GM18526 (cell line): ENCODE results near the gene TMEM132A.

ENCODE experiments used
- POLR2A ChIP-seq: IDR thresholded peaks from 3 replicates; pipeline ENCODE4 v1.6.1; 2011; ENCODE audit not compliant: insufficient read length; ENCODE audit errors: extremely low read depth

The TMEM132A gene

DNA sequence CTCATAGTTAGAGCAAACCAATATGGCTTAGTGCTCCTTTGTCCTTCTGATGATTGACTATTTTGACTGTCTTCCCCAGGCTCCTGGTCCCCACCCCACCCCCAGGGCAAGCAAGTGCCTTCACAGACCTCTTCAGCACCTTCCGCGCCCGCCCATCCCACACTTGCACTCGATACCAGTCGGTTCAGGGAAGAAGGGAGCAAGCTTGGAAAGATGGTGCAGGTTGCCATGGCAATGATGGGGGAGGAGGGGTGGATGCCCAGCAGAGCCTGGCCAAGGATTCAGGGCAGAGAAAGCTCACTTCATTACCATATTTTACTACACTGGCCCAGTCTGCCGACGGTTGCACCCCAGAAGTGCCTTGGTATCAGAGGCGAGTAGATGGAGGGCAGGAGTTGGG is 2.2 kb downstream of the TMEM132A start:
- TF ChIP-seq POLR2A: no peak

DNA sequence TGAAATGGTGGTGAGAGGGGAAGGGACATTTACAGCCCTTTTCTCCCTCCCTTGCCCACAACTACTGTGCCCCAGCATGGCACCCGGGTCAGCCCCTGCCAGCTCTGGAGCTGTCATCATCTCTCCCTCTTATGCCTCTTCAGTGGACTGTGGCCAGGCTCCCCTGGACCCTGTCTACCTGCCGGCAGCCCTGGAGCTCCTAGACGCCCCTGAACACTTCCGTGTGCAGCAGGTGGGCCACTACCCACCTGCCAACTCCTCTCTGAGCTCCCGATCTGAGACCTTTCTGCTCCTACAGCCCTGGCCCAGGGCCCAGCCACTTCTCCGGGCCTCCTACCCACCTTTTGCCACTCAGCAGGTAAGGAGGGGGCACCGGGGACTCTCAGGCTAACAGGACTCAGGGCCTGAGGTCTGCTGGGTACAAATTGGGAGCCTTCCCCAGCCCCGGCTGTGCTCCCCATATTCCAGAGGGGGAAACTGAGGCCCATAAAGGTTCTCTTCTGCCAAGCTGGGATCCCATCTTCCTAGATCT is 2.9 kb downstream of the TMEM132A start:
- no peak for TF ChIP-seq POLR2A

DNA sequence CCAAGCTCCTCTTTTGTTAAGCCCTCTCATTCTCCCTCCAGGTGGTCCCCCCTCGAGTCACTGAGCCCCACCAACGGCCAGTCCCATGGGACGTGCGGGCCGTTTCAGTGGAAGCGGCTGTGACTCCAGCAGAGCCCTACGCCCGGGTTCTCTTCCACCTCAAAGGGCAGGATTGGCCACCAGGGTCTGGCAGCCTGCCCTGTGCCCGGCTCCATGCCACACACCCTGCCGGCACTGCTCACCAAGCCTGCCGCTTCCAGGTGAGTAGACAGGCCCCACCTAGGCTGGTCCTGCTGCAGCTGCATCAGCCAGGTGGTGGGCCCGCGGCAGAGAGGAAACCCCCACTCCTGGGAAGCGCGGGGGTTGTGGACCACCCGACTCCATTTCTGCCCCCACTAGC is 3.3 kb downstream of the TMEM132A start:
- TF ChIP-seq POLR2A: no peak

DNA sequence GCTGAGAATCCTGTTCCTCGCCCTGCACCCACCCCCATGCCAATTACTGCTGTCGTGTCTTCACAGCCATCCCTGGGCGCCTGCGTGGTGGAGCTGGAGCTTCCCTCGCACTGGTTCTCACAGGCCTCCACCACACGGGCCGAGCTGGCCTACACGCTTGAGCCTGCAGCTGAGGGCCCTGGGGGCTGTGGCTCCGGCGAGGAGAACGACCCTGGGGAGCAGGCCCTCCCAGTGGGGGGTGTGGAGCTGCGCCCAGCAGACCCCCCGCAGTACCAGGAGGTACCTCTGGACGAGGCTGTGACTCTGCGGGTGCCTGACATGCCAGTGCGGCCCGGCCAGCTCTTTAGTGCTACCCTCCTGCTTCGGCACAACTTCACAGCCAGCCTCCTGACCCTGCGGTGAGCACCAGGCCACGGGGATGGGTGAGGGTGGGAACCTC is 4.3 kb downstream of the TMEM132A start:
- no peak for TF ChIP-seq POLR2A

DNA sequence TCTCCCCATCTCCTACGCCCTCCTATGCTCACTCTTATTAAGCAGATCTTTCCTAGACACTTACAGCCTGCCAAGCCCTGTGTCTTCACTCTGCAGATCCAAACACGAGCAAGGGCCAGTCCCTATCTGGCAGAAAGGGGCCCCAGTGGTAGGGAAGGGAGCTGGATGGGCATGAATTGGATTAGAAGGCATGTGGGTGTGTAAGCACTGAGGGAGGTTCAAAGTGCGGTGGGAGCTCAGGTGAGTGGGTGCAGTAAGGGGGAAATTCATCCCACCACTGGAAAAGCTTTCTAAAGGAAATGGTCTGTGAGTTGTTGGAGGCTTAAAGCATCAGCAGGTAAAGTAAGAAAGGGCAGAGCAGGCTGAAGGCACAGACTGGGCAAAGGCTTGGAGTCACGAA is 5.5 kb downstream of the TMEM132A start:
- no peak for TF ChIP-seq POLR2A

DNA sequence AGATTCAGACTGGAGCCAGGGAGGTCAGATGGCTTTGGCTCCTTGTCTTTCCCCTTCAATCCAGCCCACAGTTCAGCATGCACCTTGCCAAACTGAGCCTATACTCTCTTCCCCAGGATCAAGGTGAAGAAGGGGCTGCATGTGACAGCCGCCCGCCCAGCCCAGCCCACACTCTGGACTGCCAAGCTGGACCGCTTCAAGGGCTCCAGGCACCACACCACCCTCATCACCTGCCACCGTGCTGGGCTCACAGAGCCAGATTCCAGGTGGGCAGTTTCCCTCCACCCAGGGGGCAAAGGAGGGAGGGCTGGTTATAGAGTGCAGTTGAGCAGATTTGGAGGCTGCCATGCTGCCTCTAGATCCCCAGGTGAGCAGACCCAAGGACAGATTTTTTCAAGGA is 6.1 kb downstream of the TMEM132A start:
- TF ChIP-seq POLR2A: no peak

DNA sequence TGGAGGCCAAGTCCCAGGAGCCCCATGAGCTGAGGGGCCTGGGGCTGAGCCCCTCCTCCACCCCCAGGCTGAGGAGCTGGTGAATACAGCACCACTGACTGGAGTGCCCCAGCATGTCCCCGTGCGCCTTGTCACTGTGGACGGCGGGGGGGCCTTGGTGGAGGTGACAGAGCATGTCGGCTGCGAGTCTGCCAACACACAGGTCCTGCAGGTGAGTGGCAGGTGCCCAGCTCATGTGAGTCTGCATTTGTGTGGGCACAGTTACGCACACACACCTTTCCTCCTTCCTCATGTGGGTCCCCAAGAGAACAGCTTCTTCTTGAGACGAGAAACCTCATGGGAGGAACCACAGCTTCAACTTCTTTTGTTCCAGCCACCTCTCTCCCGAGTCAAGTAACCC is 7.7 kb downstream of the TMEM132A start:
- no peak for TF ChIP-seq POLR2A

DNA sequence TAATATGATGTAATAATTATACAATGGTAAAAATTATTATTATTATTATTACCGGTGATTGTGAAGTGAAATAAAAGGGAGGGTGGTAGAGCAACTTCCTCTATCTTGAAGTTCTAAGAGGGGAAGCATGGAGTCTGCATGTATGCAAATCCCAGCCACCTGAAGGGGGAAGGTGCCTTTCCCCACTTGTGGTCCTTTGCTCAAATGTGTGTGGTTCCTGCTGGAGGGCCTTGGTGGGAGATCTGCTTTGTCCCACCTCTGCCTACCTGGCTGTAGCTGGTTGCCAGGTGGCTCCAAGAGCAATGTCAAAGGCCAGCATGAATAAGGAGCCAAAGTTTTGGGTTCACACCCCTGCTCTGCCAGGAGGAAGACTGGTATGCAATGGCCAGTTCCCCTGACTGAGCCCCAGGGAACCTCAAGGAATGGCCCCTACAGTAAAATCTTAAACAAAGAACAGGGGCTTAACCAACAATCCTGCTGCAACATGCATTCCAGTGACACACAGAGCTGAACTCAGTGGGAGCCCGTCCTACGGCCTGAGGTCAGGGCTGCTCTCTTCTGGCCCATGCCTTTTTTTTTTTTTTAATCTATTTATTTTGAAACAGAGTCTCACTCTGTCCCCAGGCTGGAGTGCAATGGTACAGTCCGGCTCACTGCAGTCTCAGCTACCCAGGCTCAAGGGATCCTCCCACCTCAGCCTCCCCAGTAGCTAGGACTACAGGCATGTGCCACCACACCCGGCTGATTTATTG is 8.5 kb downstream of the TMEM132A start:
- no peak for TF ChIP-seq POLR2A

DNA sequence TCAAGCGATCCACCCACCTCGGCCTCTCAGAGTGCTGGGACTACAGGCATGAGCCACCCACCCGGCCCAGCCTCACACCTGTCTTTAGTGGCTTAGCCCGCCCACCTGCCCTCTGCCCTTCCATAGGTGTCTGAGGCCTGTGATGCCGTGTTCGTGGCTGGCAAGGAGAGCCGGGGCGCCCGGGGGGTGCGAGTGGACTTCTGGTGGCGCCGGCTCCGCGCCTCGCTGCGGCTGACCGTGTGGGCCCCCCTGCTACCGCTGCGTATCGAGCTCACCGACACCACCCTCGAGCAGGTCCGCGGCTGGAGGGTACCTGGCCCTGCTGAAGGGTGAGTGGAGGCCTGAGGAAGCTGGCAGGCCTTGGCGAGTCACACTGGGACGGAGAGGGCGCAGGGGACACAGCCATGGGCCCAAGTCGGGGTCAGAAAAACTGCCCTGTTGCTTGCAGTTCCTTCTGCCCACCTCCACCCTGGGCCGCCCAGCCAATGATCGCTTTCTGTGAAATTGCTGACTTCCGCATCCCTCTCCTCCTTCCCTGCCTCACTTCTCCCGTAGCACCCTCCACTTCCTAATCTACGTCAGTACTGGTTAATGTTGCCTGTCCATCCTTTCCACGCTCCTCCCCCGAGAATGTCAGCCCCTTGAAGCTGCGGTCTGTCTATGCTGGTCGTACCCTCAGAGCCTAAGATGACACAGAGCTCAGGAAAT is 9.3 kb downstream of the TMEM132A start:
- no peak for TF ChIP-seq POLR2A

DNA sequence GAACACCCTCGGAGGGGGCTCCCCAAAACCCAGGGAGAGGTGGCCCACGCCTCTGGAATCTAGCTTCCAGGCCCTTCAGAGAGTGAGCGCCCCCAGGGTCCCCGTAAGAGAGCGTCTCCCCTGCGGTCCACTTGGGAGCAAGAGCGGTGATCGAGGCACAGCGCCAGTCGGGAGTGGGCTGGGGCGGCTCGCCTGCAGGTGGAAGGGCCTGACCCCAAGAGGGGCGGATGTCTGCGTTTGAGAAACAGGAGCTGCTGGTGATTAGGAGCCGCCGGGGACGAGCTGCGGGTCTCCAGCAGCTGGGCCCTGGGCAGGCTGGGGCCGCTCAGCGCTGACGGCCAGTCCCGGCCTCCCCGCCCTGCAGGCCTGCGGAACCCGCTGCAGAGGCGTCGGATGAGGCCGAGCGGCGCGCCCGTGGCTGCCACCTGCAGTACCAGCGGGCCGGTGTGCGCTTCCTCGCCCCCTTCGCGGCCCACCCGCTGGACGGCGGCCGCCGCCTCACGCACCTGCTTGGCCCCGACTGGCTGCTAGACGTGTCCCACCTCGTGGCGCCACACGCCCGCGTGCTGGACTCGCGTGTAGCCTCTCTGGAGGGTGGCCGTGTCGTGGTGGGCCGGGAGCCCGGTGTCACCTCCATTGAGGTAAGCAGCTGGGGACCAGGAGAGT is 10.0 kb downstream of the TMEM132A start:
- no peak for TF ChIP-seq POLR2A

DNA sequence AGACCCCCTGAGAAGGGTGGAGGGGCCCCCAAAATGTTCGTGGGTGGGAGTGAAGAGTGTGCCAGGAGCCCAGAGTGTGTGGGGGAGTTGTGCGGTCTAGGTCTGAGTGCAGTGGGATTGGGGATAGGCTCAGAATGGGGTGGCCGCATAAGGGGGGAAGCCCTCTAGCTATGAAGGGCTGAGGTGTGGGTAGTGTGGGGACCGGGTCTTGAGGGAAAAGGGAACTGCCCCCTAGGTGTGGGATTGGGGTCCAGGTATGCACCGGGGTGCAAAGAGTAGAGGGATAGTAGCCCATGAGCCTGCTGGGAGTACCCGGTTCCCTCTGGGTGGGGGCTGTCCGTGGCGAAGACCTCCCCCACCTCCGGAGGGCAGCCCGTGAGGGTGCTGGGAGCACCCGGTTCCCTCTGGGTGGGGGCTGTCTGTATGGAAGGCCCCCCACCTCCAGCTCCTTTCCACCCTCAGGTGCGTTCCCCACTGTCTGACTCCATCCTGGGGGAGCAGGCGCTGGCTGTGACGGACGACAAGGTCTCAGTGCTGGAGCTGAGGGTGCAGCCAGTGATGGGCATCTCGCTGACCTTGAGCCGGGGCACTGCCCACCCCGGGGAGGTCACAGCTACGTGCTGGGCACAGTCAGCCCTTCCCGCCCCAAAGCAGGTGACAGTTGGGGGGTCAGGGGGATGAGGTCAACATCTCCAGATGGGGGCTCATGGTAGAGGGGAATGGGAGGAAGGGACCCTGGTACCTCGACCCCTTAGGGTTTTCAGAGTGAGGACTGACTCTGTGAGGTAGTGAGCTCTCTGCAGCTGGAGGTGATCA is 10.7 kb downstream of the TMEM132A start:
- TF ChIP-seq POLR2A: peak; percentile 20

DNA sequence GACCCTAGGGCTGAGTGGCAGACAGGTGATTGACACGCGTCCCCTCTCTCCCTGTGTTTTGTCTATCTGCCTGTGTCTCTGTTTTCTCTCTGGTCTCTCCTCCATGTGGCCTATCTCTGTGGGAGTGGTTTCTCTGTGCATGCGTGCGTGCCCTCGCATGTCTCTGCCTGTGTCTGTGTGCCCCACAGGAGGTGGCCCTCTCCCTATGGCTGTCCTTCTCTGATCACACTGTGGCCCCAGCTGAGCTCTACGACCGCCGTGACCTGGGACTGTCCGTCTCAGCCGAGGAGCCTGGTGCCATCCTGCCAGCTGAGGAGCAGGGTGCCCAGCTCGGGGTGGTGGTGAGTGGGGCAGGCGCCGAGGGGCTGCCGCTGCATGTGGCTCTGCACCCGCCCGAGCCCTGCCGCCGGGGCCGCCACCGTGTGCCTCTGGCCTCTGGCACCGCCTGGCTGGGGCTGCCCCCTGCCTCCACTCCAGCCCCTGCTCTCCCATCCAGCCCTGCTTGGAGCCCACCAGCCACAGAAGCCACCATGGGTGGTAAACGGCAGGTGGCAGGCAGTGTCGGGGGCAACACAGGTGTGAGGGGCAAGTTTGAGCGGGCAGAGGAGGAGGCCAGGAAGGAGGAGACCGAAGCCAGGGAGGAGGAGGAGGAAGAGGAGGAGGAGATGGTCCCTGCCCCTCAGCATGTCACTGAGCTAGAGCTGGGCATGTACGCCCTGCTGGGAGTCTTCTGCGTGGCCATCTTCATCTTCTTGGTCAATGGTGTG is 11.6 kb downstream of the TMEM132A start:
- TF ChIP-seq POLR2A: no peak

DNA sequence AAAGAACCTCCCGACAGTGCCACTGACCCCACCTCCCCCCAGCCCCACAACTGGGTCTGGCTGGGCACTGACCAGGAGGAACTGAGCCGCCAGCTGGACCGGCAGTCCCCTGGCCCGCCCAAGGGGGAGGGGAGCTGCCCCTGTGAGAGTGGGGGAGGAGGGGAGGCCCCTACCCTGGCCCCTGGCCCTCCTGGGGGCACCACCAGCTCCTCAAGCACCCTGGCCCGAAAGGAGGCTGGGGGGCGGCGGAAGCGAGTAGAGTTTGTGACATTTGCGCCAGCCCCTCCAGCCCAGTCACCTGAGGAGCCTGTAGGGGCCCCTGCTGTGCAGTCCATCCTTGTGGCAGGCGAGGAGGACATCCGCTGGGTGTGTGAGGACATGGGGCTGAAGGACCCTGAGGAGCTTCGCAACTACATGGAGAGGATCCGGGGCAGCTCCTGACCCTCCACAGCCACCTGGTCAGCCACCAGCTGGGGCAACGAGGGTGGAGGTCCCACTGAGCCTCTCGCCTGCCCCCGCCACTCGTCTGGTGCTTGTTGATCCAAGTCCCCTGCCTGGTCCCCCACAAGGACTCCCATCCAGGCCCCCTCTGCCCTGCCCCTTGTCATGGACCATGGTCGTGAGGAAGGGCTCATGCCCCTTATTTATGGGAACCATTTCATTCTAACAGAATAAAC is 12.3 kb downstream of the TMEM132A start:
- no peak for TF ChIP-seq POLR2A

DNA sequence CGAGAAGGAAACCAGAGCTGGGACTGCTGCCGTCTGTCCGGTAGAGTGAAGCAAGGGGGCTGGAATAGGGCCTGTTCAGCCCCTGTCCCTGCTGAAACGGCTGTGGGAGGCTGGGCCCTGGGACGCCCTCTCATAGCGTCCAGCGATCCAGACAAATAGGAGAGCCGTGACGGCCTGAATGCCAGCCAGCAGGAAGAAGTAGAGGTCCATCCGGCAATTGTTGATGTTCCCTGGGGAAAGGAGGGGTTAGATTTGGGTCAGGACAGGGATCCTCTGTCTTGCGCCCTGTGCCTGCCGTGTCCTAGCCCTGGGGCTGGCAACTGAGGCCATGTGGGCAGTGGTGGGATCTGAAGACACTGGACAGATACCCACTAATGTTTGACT is 12.9 kb downstream of the TMEM132A start:
- peak; percentile 3 for TF ChIP-seq POLR2A
